Endothelial cell of umbilical vein (primary cell): ENCODE results near the gene PKD2. TPM values are rescaled to one million over a fixed set of nuclear protein-coding genes. Genes with fewer than 3 reads are reported as not detected.

Experiments
- BruUV-seq: library from RNA; stranded (reverse); fragments of 400-500 nt; replicated peaks from 2 replicates; lab custom pipeline; 2021; lab: Mats Ljungman, UMichigan
- CTCF ChIA-PET: fragments of 300-600, 350-600 bp; sonication (Branson Sonifier 250); formaldehyde crosslinking; loops from one replicate; lab custom pipeline; 2021; ENCODE audit warnings: antibody characterized with exemption, inconsistent platforms; lab: Charles Lee
- POLR2A ChIA-PET: fragments of 300-600, 350-600 bp; sonication (Branson Sonifier 250); formaldehyde crosslinking; loops from one replicate; lab custom pipeline; 2021; ENCODE audit warnings: antibody characterized with exemption, inconsistent platforms; lab: Charles Lee
- DNase-seq: peaks from one replicate; pipeline ENCODE4 v3.0.0-alpha.2; 2011; ENCODE audit warnings: low read depth, low spot score
- FAIRE-seq: peaks from 2 replicates; lab custom pipeline; 2011; peaks lifted over from hg19 to GRCh38; lab: Jason Lieb, UNC
- H2AFZ ChIP-seq: 2 replicates; pipeline ENCODE4 v1.6.0; 2012; ENCODE audit warnings: low read depth, low read length, control low read depth, inconsistent platforms
- H3K27ac ChIP-seq: 2 replicates; pipeline ENCODE4 v1.5.1; 2011; ENCODE audit warnings: low read depth, mild to moderate bottlenecking, control low read depth, low read length, moderate library complexity; ENCODE audit not compliant: insufficient read depth
- H3K27me3 ChIP-seq, 2 experiments: 2 replicates each; pipeline versions ENCODE4 v1.6.0 to v1.6.1; 2011; ENCODE audit warnings: low read length in 2 of 2, mixed read lengths in 1 of 2; ENCODE audit not compliant: control insufficient read depth in 2 of 2, insufficient read depth in 2 of 2
- H3K36me3 ChIP-seq, 2 experiments: 2 replicates in 1 of 2; 3 replicates in 1 of 2; pipeline ENCODE4 v1.5.1; 2011; ENCODE audit warnings: low read length in 2 of 2, mild to moderate bottlenecking in 1 of 2, moderate library complexity in 1 of 2; ENCODE audit not compliant: control insufficient read depth in 2 of 2, insufficient read depth in 2 of 2; ENCODE audit errors: extremely low read depth in 1 of 2
- H3K4me1 ChIP-seq: 3 replicates; pipeline ENCODE4 v1.5.1; 2011; ENCODE audit warnings: mild to moderate bottlenecking, low read length; ENCODE audit not compliant: control insufficient read depth, insufficient read depth; ENCODE audit errors: extremely low read depth
- H3K4me2 ChIP-seq: 2 replicates; pipeline ENCODE4 v1.6.1; 2011; ENCODE audit warnings: low read length, control low read depth, mixed read lengths; ENCODE audit not compliant: insufficient read depth
- H3K4me3 ChIP-seq, 3 experiments: fragments of 200-600 bp in 1 of 3; sonication (generic), shearing (Covaris generic) in 1 of 3; replicated peaks in 1 of 3; 2 replicates each; pipeline ENCODE4 v1.5.1; 2011 to 2016; ENCODE audit warnings: control low read depth in 3 of 3, low read length in 3 of 3, mild to moderate bottlenecking in 2 of 3, inconsistent platforms in 1 of 3, low read depth in 1 of 3, moderate library complexity in 1 of 3; ENCODE audit not compliant: insufficient read depth in 1 of 3
- H3K79me2 ChIP-seq: 2 replicates; pipeline ENCODE4 v1.6.0; 2012; ENCODE audit warnings: low read length, inconsistent platforms; ENCODE audit not compliant: control insufficient read depth, insufficient read depth
- H3K9ac ChIP-seq: replicated peaks from 2 replicates; pipeline ENCODE3; 2011; ENCODE audit warnings: low read length, control low read depth; ENCODE audit not compliant: insufficient read depth; ENCODE audit errors: extremely low read depth
- H3K9me1 ChIP-seq: replicated peaks from 3 replicates; pipeline ENCODE4 v1.6.0; 2011; ENCODE audit warnings: mild to moderate bottlenecking, low read length; ENCODE audit not compliant: control insufficient read depth, insufficient read depth; ENCODE audit errors: extremely low read depth
- H3K9me3 ChIP-seq: replicated peaks from 2 replicates; pipeline ENCODE4 v1.5.1; 2012; ENCODE audit warnings: low read length, inconsistent platforms; ENCODE audit not compliant: control insufficient read depth, insufficient read depth
- H4K20me1 ChIP-seq: replicated peaks from 2 replicates; pipeline ENCODE3; 2011; ENCODE audit warnings: mild to moderate bottlenecking, low read length; ENCODE audit not compliant: control insufficient read depth, insufficient read depth; ENCODE audit errors: extremely low read depth
- EZH2 ChIP-seq: IDR thresholded peaks from 2 replicates; pipeline ENCODE4 v1.6.1; 2012; ENCODE audit warnings: borderline replicate concordance, low read depth, mild to moderate bottlenecking, moderate library complexity, low read length, inconsistent platforms; ENCODE audit not compliant: severe bottlenecking
- FOS ChIP-seq: IDR thresholded peaks from 2 replicates; pipeline ENCODE4 v1.6.1; 2011; ENCODE audit warnings: mild to moderate bottlenecking, low read length, moderate library complexity, borderline replicate concordance; ENCODE audit not compliant: insufficient read depth
- GATA2 ChIP-seq: IDR thresholded peaks from 2 replicates; pipeline ENCODE4 v1.7.0; 2011; ENCODE audit warnings: low read depth, mild to moderate bottlenecking, moderate library complexity, mixed read lengths, low read length; ENCODE audit not compliant: insufficient read length, insufficient read depth
- JUN ChIP-seq: IDR thresholded peaks from 2 replicates; pipeline ENCODE4 v1.6.1; 2011; ENCODE audit warnings: borderline replicate concordance, low read depth; ENCODE audit not compliant: insufficient read length, insufficient read depth
- MAX ChIP-seq: IDR thresholded peaks from 2 replicates; pipeline ENCODE4 v1.6.1; 2011; ENCODE audit not compliant: insufficient read depth, insufficient read length
- MYC ChIP-seq: IDR thresholded peaks from one replicate; pipeline ENCODE4 v1.6.1; 2011; ENCODE audit warnings: mild to moderate bottlenecking, low read depth, low read length
- POLR2A ChIP-seq: IDR thresholded peaks from 2 replicates; pipeline ENCODE4 v1.6.1; 2012; ENCODE audit warnings: low read depth, mild to moderate bottlenecking, control low read depth, low read length
- dilution Hi-C: fragments of 300-500 bp; cut with MboI; formaldehyde crosslinking; loops from one replicate; pipeline ENCODE4 v1.15.0; 2019; ENCODE audit warnings: low sequenced_read_pairs; ENCODE audit not compliant: extremely low pct_ligation_motif_present
- intact Hi-C: fragments of 100-400 bp; cut with micrococcal nuclease; formaldehyde crosslinking; loops from one replicate; pipeline ENCODE4 v1.10.0; 2022
- polyA plus RNA-seq, 4 experiments: library from polyadenylated mRNA; depleted of rRNA in 3 of 4; stranded (reverse) in 3 of 4; unstranded in 1 of 4; fragments of >200 nt; gene quantifications; 2 replicates each; pipeline versions ENCODE4 v1.2.1 to v1.2.3, GENCODE V29; 2011 to 2012; ENCODE audit warnings: missing spikeins in 1 of 4
- total RNA-seq: library from RNA; stranded (reverse); gene quantifications from 2 replicates; pipeline ENCODE4 v1.2.3, GENCODE V29; 2021
- TF ChIP-seq, protein P1 (sequence below), 2 donors: IDR thresholded peaks; 1 replicate in 1 of 2; 2 replicates in 1 of 2; pipeline ENCODE4 v1.5.1; 2011; ENCODE audit warnings: low read length in 2 of 2, mild to moderate bottlenecking in 2 of 2, moderate library complexity in 2 of 2, control low read depth in 1 of 2, inconsistent platforms in 1 of 2, low read depth in 1 of 2; ENCODE audit not compliant: insufficient read depth in 1 of 2; ENCODE audit errors: extremely low read depth in 1 of 2

The PKD2 gene
- total and polyA plus RNA-seq, 2 donors (not counting 3 experiments of a cell fraction or from before 2014, with no cell fraction given) = 23.1 to 27.0 TPM

DNA sequence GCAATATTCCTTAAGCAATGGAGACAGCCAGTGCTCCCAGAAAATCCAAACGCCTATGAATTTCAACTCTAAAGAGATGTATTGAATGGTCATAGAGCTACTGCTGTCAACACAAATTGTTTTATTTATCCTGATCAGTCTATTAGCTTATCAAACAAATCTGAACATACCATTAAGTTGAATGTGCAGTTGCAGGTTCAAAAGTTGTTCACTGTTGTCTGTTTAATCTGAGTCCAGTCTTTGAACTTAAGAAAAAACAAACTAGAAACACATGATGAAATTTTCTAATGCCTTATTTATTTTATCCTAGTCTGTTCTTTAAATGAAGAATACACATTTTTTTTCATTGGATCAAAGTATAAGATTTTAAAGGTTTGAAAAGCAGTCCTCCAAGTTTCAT lies 73.2 kb downstream of the PKD2 start:
- no peaks in the 10 kb centered on the region for H3K9me1 ChIP-seq
- no peak overlapping the region for H3K4me2 ChIP-seq
- H3K9ac ChIP-seq = no peak overlapping the region
- no peak for DNase-seq
- dilution Hi-C loops = no loop called here
- ChIA-PET CTCF (interaction anchor here (0.9 to 1.1 kb wide), 3 partner anchors 21 to 48 kb away, joined by 3 read pairs; no protein-coding TSS in a partner anchor), POLR2A (no interaction called here)
- H3K4me1 ChIP-seq = no peaks in the 10 kb centered on the region
- no peaks in the 10 kb centered on the region for H3K27me3 ChIP-seq
- peaks cover 0 to 3% of the 10 kb centered on the region in 2 experiments for H3K36me3 ChIP-seq
- H4K20me1 ChIP-seq = no peaks in the 10 kb centered on the region
- H2AFZ ChIP-seq = no peak overlapping the region
- TF ChIP-seq EZH2 (no peak), POLR2A (no peak), MYC (no peak), FOS (no peak), MAX (no peak), JUN (no peak), GATA2 (no peak)
- TF ChIP-seq, protein P1, sequence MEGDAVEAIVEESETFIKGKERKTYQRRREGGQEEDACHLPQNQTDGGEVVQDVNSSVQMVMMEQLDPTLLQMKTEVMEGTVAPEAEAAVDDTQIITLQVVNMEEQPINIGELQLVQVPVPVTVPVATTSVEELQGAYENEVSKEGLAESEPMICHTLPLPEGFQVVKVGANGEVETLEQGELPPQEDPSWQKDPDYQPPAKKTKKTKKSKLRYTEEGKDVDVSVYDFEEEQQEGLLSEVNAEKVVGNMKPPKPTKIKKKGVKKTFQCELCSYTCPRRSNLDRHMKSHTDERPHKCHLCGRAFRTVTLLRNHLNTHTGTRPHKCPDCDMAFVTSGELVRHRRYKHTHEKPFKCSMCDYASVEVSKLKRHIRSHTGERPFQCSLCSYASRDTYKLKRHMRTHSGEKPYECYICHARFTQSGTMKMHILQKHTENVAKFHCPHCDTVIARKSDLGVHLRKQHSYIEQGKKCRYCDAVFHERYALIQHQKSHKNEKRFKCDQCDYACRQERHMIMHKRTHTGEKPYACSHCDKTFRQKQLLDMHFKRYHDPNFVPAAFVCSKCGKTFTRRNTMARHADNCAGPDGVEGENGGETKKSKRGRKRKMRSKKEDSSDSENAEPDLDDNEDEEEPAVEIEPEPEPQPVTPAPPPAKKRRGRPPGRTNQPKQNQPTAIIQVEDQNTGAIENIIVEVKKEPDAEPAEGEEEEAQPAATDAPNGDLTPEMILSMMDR (IDR thresholded peaks at IDR 0.05; ENCODE audit: extremely low read depth in 1 of 2, insufficient read depth in 1 of 2, low read depth in 1 of 2, low read length in 2 of 2) = no peak
- intact Hi-C loops = loop anchor here (5.0 kb wide), 1 partner anchor 77 kb away; the partner anchor contains the start of gene ABCG2
- H3K4me3 ChIP-seq = no peak overlapping the region
- peak; percentile 54 for FAIRE-seq
- H3K9me3 ChIP-seq = no peaks in the 10 kb centered on the region
- no peaks in the 10 kb centered on the region for H3K79me2 ChIP-seq
- BruUV-seq = no TSS peak
- no peak overlapping the region for H3K27ac ChIP-seq
